Endothelial cell of umbilical vein (primary cell): Measurements from ENCODE around the gene TANGO6. TPM values are rescaled to one million over a fixed set of nuclear protein-coding genes. Genes with fewer than 3 reads are reported as not detected.

Experiments used
- BruUV-seq: library from RNA; stranded (reverse); fragments of 400-500 nt; replicated peaks from 2 replicates; lab custom pipeline; 2021; lab: Mats Ljungman, UMichigan
- CTCF ChIA-PET: fragments of 300-600, 350-600 bp; sonication (Branson Sonifier 250); formaldehyde crosslinking; loops from one replicate; lab custom pipeline; 2021; ENCODE audit warnings: antibody characterized with exemption, inconsistent platforms; lab: Charles Lee
- POLR2A ChIA-PET: fragments of 300-600, 350-600 bp; sonication (Branson Sonifier 250); formaldehyde crosslinking; loops from one replicate; lab custom pipeline; 2021; ENCODE audit warnings: antibody characterized with exemption, inconsistent platforms; lab: Charles Lee
- DNase-seq: peaks from one replicate; pipeline ENCODE4 v3.0.0-alpha.2; 2011; ENCODE audit warnings: low read depth, low spot score
- FAIRE-seq: peaks from 2 replicates; lab custom pipeline; 2011; peaks lifted over from hg19 to GRCh38; lab: Jason Lieb, UNC
- H2AFZ ChIP-seq: 2 replicates; pipeline ENCODE4 v1.6.0; 2012; ENCODE audit warnings: low read depth, low read length, control low read depth, inconsistent platforms
- H3K27ac ChIP-seq: 2 replicates; pipeline ENCODE4 v1.5.1; 2011; ENCODE audit warnings: low read depth, mild to moderate bottlenecking, control low read depth, low read length, moderate library complexity; ENCODE audit not compliant: insufficient read depth
- H3K27me3 ChIP-seq, 2 experiments: 2 replicates each; pipeline versions ENCODE4 v1.6.0 to v1.6.1; 2011; ENCODE audit warnings: low read length in 2 of 2, mixed read lengths in 1 of 2; ENCODE audit not compliant: control insufficient read depth in 2 of 2, insufficient read depth in 2 of 2
- H3K36me3 ChIP-seq, 2 experiments: 2 replicates in 1 of 2; 3 replicates in 1 of 2; pipeline ENCODE4 v1.5.1; 2011; ENCODE audit warnings: low read length in 2 of 2, mild to moderate bottlenecking in 1 of 2, moderate library complexity in 1 of 2; ENCODE audit not compliant: control insufficient read depth in 2 of 2, insufficient read depth in 2 of 2; ENCODE audit errors: extremely low read depth in 1 of 2
- H3K4me1 ChIP-seq: 3 replicates; pipeline ENCODE4 v1.5.1; 2011; ENCODE audit warnings: mild to moderate bottlenecking, low read length; ENCODE audit not compliant: control insufficient read depth, insufficient read depth; ENCODE audit errors: extremely low read depth
- H3K4me2 ChIP-seq: 2 replicates; pipeline ENCODE4 v1.6.1; 2011; ENCODE audit warnings: low read length, control low read depth, mixed read lengths; ENCODE audit not compliant: insufficient read depth
- H3K4me3 ChIP-seq, 3 experiments: fragments of 200-600 bp in 1 of 3; sonication (generic), shearing (Covaris generic) in 1 of 3; replicated peaks in 1 of 3; 2 replicates each; pipeline ENCODE4 v1.5.1; 2011 to 2016; ENCODE audit warnings: control low read depth in 3 of 3, low read length in 3 of 3, mild to moderate bottlenecking in 2 of 3, inconsistent platforms in 1 of 3, low read depth in 1 of 3, moderate library complexity in 1 of 3; ENCODE audit not compliant: insufficient read depth in 1 of 3
- H3K79me2 ChIP-seq: 2 replicates; pipeline ENCODE4 v1.6.0; 2012; ENCODE audit warnings: low read length, inconsistent platforms; ENCODE audit not compliant: control insufficient read depth, insufficient read depth
- H3K9ac ChIP-seq: replicated peaks from 2 replicates; pipeline ENCODE3; 2011; ENCODE audit warnings: low read length, control low read depth; ENCODE audit not compliant: insufficient read depth; ENCODE audit errors: extremely low read depth
- H3K9me1 ChIP-seq: replicated peaks from 3 replicates; pipeline ENCODE4 v1.6.0; 2011; ENCODE audit warnings: mild to moderate bottlenecking, low read length; ENCODE audit not compliant: control insufficient read depth, insufficient read depth; ENCODE audit errors: extremely low read depth
- H3K9me3 ChIP-seq: replicated peaks from 2 replicates; pipeline ENCODE4 v1.5.1; 2012; ENCODE audit warnings: low read length, inconsistent platforms; ENCODE audit not compliant: control insufficient read depth, insufficient read depth
- H4K20me1 ChIP-seq: replicated peaks from 2 replicates; pipeline ENCODE3; 2011; ENCODE audit warnings: mild to moderate bottlenecking, low read length; ENCODE audit not compliant: control insufficient read depth, insufficient read depth; ENCODE audit errors: extremely low read depth
- EZH2 ChIP-seq: IDR thresholded peaks from 2 replicates; pipeline ENCODE4 v1.6.1; 2012; ENCODE audit warnings: borderline replicate concordance, low read depth, mild to moderate bottlenecking, moderate library complexity, low read length, inconsistent platforms; ENCODE audit not compliant: severe bottlenecking
- FOS ChIP-seq: IDR thresholded peaks from 2 replicates; pipeline ENCODE4 v1.6.1; 2011; ENCODE audit warnings: mild to moderate bottlenecking, low read length, moderate library complexity, borderline replicate concordance; ENCODE audit not compliant: insufficient read depth
- GATA2 ChIP-seq: IDR thresholded peaks from 2 replicates; pipeline ENCODE4 v1.7.0; 2011; ENCODE audit warnings: low read depth, mild to moderate bottlenecking, moderate library complexity, mixed read lengths, low read length; ENCODE audit not compliant: insufficient read length, insufficient read depth
- JUN ChIP-seq: IDR thresholded peaks from 2 replicates; pipeline ENCODE4 v1.6.1; 2011; ENCODE audit warnings: borderline replicate concordance, low read depth; ENCODE audit not compliant: insufficient read length, insufficient read depth
- MYC ChIP-seq: IDR thresholded peaks from one replicate; pipeline ENCODE4 v1.6.1; 2011; ENCODE audit warnings: mild to moderate bottlenecking, low read depth, low read length
- POLR2AphosphoS5 ChIP-seq: IDR thresholded peaks from 2 replicates; pipeline ENCODE4 v1.6.1; 2012; ENCODE audit warnings: low read depth, mild to moderate bottlenecking, control low read depth, low read length, moderate library complexity; ENCODE audit not compliant: insufficient read depth
- dilution Hi-C: fragments of 300-500 bp; cut with MboI; formaldehyde crosslinking; loops from one replicate; pipeline ENCODE4 v1.15.0; 2019; ENCODE audit warnings: low sequenced_read_pairs; ENCODE audit not compliant: extremely low pct_ligation_motif_present
- intact Hi-C: fragments of 100-400 bp; cut with micrococcal nuclease; formaldehyde crosslinking; loops from one replicate; pipeline ENCODE4 v1.10.0; 2022
- polyA plus RNA-seq, 4 experiments: library from polyadenylated mRNA; depleted of rRNA in 3 of 4; stranded (reverse) in 3 of 4; unstranded in 1 of 4; fragments of >200 nt; gene quantifications; 2 replicates each; pipeline versions ENCODE4 v1.2.1 to v1.2.3, GENCODE V29; 2011 to 2012; ENCODE audit warnings: missing spikeins in 1 of 4
- total RNA-seq: library from RNA; stranded (reverse); gene quantifications from 2 replicates; pipeline ENCODE4 v1.2.3, GENCODE V29; 2021
- TF ChIP-seq, protein P1 (sequence below): IDR thresholded peaks from 2 replicates; pipeline ENCODE4 v1.6.1; 2011; ENCODE audit not compliant: insufficient read depth, insufficient read length

Gene TANGO6
- total and polyA plus RNA-seq, 2 donors (not counting 3 experiments of a cell fraction or from before 2014, with no cell fraction given): 6.7 to 21.2 TPM

DNA sequence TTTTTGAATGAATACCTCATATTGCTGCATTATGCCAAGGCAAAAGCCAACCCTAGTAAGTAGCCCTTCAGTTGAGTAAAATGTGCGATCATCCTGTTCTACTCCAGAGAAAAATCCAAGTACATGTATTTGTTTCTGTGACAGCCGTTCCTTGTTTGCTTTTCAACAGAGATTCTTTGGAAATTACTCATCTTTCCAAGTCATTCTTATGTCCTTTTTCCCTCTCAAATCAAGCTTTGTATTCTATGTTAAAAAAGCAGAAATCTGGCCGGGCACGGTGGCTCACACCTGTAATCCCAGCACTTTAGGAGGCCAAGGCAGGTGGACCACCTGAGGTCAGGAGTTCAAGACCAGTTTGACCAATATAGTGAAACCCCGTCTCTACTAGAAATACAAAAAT is 149.2 kb downstream of the TANGO6 start:
- Histone ChIP-seq H3K36me3 (no peaks in the 10 kb centered on the region), H3K4me2 (peak overlapping the region; percentile 64), H3K27ac (peak overlapping the region; percentile 69), H3K4me3 (no peak overlapping the region), H4K20me1 (no peaks in the 10 kb centered on the region), H3K27me3 (no peaks in the 10 kb centered on the region), H3K9ac (peak overlapping the region; percentile 21), H3K9me3 (no peaks in the 10 kb centered on the region), H3K9me1 (no peaks in the 10 kb centered on the region), H3K79me2 (no peaks in the 10 kb centered on the region), H3K4me1 (peaks cover 40% of the 10 kb centered on the region), H2AFZ (peak overlapping the region; percentile 10)
- ChIA-PET POLR2A (no interaction called here), CTCF (interaction anchor here (1.0 to 3.2 kb wide), 3 partner anchors 8 to 131 kb away, joined by 3 to 17 read pairs (median 3); partner anchors contain the start of gene HAS3)
- FAIRE-seq (no peak), DNase-seq (peak; percentile 66)
- TF ChIP-seq, protein P1, sequence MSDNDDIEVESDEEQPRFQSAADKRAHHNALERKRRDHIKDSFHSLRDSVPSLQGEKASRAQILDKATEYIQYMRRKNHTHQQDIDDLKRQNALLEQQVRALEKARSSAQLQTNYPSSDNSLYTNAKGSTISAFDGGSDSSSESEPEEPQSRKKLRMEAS: no peak
- no peak for TF ChIP-seq POLR2AphosphoS5
- TF ChIP-seq FOS: peak; percentile 40
- peak; percentile 49 for TF ChIP-seq JUN
- intact Hi-C loops (loop anchor here (5.0 kb wide), 1 partner anchor 115 kb away; the partner anchor contains the start of gene HAS3), dilution Hi-C loops (no loop called here)
- BruUV-seq: no TSS peak

DNA sequence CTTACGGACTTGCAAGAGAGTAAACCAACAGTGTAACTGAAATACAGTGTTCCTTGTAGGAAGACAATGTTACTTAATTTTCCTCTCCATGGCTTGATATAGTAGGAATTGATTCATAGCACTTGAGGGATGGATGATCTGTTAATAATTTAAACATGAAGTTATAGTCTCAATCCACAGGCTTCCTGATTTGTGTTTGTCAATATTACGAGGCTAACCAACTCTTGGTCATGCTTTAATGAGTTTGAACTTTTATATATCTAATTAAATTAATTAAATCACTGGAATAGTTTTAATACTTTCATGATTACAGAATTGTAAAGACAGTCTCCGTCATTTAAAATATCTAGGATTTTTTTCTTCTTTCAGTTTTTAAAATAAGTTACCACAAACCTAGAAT is 150.1 kb downstream of the TANGO6 start:
- no peaks in the 10 kb centered on the region for H3K36me3 ChIP-seq
- ChIA-PET CTCF (interaction anchor here (1.0 to 3.2 kb wide), 9 partner anchors 9 to 146 kb away, joined by 3 to 17 read pairs (median 4); partner anchors contain the start of gene HAS3), POLR2A (no interaction called here)
- intact Hi-C loops: loop anchor here (5.0 kb wide), 1 partner anchor 114 kb away; the partner anchor contains the start of gene HAS3
- TSS peak; percentile 92 for BruUV-seq
- H3K4me1 ChIP-seq: peaks cover 40% of the 10 kb centered on the region
- TF ChIP-seq GATA2: no peak
- TF ChIP-seq MYC: no peak
- TF ChIP-seq, protein P1: no peak
- TF ChIP-seq EZH2: no peak
- H3K27me3 ChIP-seq: no peaks in the 10 kb centered on the region
- H4K20me1 ChIP-seq: no peaks in the 10 kb centered on the region
- DNase-seq (peak; percentile 15), FAIRE-seq (no peak)
- H3K27ac ChIP-seq: peak overlapping the region; percentile 69
- H3K79me2 ChIP-seq: no peaks in the 10 kb centered on the region
- dilution Hi-C loops: no loop called here
- H2AFZ ChIP-seq: no peak overlapping the region
- H3K9me1 ChIP-seq: no peaks in the 10 kb centered on the region
- peak overlapping the region in 1 of 3 experiments; percentile 13 for H3K4me3 ChIP-seq
- H3K4me2 ChIP-seq: peak overlapping the region; percentile 72
- H3K9ac ChIP-seq: peak overlapping the region; percentile 50
- no peaks in the 10 kb centered on the region for H3K9me3 ChIP-seq
